IPS DF 4.7 (cell line): Measurements from ENCODE around the gene CABP4.

Source experiments
- DNase-seq: peaks from one replicate; pipeline ENCODE4 v3.0.0-alpha.2; 2013; ENCODE audit warnings: low spot score; ENCODE audit errors: extremely low read depth

Gene CABP4

GRCh38 chr11:67455054-67455453 lies at the start of gene CABP4:
Gene CABP4 (plus strand): TSS chr11:67455354. CDS start chr11:67455424, 70 bp downstream.
- no peak for DNase-seq

DNA sequence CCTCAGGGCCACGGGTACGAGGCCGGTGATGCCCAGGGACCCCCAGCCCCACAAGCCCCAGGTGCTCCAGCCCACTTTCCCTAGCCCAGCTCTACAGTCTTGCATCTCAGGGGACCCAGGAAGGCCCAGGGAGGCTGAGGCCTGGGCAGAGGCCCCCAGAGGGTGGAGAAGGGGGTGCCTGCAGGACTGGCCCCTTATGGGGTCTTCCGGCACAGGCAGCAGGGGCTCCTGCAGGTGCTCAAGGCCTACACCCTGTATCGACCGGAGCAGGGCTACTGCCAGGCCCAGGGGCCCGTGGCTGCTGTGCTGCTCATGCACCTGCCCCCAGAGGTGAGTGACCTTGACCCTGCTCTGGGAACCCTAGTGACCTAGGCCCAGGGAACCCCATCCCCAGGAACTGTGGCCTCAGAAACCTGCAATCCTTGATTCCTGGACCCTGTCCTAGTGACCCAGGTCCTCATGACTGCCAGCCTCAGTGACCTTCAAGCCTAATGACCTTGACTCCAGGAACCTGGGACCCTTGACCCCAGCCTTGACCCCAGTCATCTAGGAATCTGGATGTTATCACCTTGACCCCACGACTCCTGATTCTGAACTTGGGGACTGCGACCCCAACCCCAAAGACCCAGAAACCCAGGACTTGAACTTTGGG lies 49.3 kb upstream of the CABP4 start:
- no peak for DNase-seq

DNA sequence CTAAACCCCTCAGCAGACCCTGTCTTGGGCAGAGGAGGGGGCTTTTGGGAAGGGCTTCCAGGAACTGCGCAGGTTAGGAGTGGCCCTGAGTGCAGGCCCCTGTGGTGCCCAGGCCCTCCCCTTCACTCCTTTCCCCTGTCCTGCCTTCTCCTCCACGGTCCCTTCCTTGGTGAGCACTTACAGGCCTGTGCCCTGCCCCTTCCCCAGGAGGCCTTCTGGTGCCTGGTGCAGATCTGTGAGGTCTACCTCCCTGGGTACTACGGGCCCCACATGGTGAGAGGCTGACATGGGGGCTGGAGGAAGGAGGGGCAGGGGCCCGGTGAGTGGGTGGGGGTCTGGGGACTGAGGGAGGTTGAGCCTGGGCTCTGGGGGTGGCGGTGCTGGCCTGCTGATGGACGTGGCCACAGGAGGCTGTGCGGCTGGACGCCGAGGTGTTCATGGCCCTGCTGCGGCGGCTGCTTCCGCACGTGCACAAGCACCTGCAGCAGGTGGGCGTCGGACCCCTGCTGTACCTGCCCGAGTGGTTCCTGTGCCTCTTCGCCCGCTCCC lies 48.7 kb upstream of the CABP4 start:
- DNase-seq: no peak

GRCh38 chr11:67406969-67407687 lies 48.0 kb upstream of the CABP4 start:
- no peak for DNase-seq

GRCh38 chr11:67407688-67408163 lies 47.4 kb upstream of the CABP4 start:
- DNase-seq: no peak

DNA sequence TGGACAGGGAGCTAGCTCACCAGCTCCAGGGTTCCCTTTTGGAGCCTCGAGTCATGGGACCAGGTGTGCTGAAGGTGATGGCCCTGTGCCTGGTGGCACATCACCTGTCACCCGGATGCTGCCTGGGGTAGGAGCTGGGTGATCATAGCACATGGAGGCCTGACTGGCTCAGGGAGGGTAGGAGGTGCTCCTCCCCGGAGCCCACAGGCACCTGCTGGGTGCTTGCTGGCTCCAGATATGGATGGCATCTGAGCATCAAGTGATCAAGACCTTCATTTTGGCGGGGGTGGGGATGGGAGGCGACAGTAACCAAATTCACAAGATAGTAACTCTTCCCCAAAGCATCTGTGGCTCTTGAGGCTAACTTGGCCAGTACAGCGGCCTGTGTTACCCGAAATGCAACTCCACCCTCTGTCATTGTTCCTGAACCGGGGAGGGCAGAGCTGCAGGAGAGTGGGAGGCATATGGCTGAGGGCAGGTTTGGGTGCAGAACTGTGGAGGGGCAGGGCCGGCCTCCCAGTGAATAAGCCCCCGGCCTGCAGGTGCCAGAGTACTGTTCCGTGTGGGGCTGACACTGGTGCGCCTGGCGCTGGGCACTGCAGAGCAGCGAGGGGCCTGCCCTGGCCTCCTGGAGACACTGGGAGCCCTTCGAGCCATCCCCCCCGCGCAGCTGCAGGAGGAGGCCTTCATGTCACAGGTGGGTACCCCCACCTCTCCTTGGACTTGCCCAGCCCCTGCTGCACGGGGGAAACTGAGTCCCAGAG lies 46.5 kb upstream of the CABP4 start:
- DNase-seq: no peak

DNA sequence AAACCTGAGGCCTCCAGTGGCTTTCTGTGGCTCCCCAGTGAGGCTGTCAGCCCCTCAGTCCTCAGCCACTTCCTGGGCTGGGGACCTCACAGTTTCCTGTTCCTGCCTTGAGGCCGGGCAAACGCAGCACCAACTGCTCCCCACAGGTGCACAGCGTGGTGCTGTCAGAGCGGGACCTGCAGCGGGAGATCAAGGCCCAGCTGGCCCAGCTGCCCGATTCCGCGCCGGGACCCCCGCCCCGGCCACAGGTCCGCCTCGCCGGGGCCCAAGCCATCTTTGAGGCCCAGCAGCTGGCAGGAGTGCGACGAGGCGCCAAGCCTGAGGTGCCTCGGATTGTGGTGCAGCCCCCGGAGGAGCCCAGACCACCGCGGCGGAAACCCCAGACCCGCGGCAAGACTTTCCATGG lies 45.9 kb upstream of the CABP4 start:
- DNase-seq: no peak

- DNase-seq: no peak
Observed at GRCh38 chr11:67409781-67410368, 45.3 kb upstream of the CABP4 start.

- DNase-seq: no peak
Observed at GRCh38 chr11:67410369-67410831, 44.8 kb upstream of the CABP4 start.

- no peak for DNase-seq
Observed at GRCh38 chr11:67410984-67411784, 44.0 kb upstream of the CABP4 start.

DNA sequence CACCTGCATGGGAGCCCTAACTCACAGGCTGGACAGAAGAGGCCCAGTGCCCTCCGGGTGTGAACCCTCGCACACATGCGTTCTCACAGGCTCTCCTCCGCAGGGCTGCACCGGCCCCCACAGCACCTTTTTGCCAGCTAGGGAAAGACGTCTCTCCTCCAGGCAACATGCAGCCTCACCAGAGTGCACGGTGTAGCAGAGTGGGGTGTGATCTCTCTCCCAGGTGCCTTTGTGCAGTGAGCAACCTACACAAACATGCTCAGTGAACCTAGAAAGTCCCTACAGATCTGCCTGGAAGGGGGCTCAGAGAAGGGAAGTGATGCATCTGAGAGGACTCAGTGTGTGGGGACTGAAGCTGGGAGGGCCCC lies 43.4 kb upstream of the CABP4 start:
- no peak for DNase-seq

GRCh38 chr11:67412495-67413179 lies 42.5 kb upstream of the CABP4 start:
- DNase-seq: no peak

DNA sequence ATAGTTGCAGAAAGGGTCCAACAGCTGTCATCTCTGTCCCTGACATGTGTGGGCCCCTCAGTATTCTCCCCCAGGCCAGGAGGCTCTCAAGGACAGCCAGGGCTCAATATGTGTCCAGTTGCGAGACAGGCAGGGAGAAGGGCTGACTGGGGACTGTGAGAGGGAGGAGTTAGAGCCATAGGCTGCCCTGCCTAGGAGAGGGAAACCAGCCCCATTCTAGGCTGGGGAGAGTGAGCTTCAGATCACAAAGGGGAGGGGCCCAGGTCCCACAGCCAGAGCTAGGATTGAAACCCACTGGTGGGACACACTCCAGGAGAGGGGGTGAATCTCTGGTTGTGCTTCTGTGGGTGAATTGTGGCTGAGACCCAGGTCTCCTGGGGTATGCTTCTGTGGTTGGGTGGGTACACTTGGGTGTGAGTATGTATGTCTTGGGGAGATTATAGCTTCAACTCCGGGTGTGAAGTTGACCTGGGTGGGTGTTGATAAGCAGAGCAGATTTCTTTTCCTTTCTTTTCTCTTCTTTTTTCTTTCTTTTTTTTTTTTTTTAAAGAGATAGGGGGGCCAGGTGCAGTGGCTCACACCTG lies 41.8 kb upstream of the CABP4 start:
- no peak for DNase-seq

- no peak for DNase-seq
Observed at GRCh38 chr11:67415501-67416304, 39.5 kb upstream of the CABP4 start, which contains the start of gene CARNS1. Gene CARNS1 (plus strand): TSS chr11:67415678. CDS start chr11:67416200, 522 bp downstream.

DNA sequence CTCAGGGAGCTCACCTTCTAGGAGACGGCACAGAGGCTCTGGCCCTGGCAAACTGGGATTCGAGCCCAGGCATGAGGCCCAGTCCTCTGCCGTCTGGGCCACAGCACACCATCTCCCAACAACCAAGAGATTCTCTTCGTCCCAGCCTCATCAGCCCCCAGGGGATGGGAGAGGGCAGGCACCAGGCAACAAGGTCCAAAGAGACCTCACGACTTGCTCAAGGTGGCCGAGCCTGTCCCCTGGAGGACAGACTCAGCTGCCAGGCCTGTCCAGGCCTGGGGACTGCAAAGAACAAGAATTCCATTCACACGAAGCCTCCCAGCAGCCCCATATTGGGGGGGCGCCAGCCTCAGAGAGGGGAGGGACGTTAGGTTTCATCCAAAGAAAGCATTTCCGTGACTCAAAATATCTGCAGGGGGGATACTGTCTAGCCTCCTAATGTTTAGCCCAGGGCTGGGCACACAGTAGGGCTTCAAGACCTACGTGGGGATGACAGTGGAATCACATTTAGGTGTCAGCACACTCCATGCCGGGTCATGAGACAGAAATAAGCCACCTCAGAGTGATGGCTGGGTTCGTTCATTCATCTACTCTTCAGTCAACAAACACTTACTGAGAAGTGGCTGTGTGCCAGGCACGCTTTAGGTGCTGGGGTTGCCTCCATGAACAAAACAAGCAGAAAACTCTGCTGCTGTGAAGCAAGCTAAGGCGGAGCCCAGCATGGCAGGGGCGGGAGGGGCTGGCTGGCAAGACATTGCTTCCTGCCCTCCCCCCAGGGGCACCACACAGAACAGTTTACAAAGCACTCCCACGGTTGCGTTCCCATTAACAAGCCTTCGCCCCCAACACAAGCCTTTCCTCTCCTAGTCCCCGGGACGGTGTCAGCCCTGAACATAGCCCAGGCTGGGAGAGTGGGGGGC lies 38.5 kb upstream of the CABP4 start:
- no peak for DNase-seq

- no peak for DNase-seq
Observed at GRCh38 chr11:67417425-67417824, 37.7 kb upstream of the CABP4 start.

GRCh38 chr11:67418476-67419281 lies 36.5 kb upstream of the CABP4 start:
- DNase-seq: no peak
